K562 (cell line): ENCODE measurements around the gene CRLF1. TPM values are rescaled to one million over a fixed set of nuclear protein-coding genes. Genes with fewer than 3 reads are reported as not detected.

Experiments
- POLR2G ChIP-seq: fragments of 200-400 bp; formaldehyde crosslinking; IDR thresholded peaks from 2 replicates; pipeline ENCODE4 v1.6.1; 2017; ENCODE audit warnings: low read depth, mild to moderate bottlenecking, antibody characterized with exemption, low read length, moderate library complexity
- POLR3A ChIP-seq: IDR thresholded peaks from 2 replicates; pipeline ENCODE4 v1.6.1; 2011; ENCODE audit warnings: borderline replicate concordance, mild to moderate bottlenecking, moderate library complexity; ENCODE audit not compliant: insufficient read length, insufficient read depth; ENCODE audit errors: extremely low read depth
- SOX6 ChIP-seq: fragments of 450-650 bp; IDR thresholded peaks from 2 replicates; pipeline ENCODE4 v1.6.1; 2014; ENCODE audit warnings: mild to moderate bottlenecking
- THAP7 ChIP-seq: fragments of 250-450 bp; sonication (Bioruptor Pico); IDR thresholded peaks from 2 replicates; pipeline ENCODE4 v1.5.0; 2021
- ZBTB26 ChIP-seq: fragments of 450-650 bp; formaldehyde crosslinking; IDR thresholded peaks from 2 replicates; pipeline ENCODE4 v1.4.0; 2022; ENCODE audit warnings: missing genetic modification characterization
- ZBTB40 ChIP-seq, 2 experiments: fragments of 450-650 bp in 1 of 2; sonication (generic) in 1 of 2; formaldehyde crosslinking in 1 of 2; IDR thresholded peaks; 2 replicates each; pipeline versions ENCODE4 v1.7.1 to v1.9.0; 2016 to 2022; ENCODE audit warnings: inconsistent platforms in 1 of 2, mild to moderate bottlenecking in 1 of 2, missing genetic modification reagents in 1 of 2
- ZNF644 ChIP-seq: fragments of 200-800 bp; sonication (Bioruptor generic); IDR thresholded peaks from 2 replicates; pipeline ENCODE4 v1.6.1; 2016; ENCODE audit warnings: low read depth, missing genetic modification characterization, missing compliant biosample characterization
- polyA plus RNA-seq, 8 experiments: library from polyadenylated mRNA; depleted of rRNA in 4 of 8; stranded (reverse) in 5 of 8; unstranded in 3 of 8; fragments of >200 nt; fragmentation: Nextera tagmentation in 2 of 8; fragmentation: Illumina TruSeq in 1 of 8; extraction: Ambion mirVana in 2 of 8; extraction: Trizol in 1 of 8; gene quantifications; 2 replicates each; pipeline versions ENCODE4 v1.2.1 to v1.2.3, GENCODE V29; 2011 to 2014; ENCODE audit warnings: inconsistent platforms in 1 of 8, missing spikeins in 1 of 8
- total RNA-seq, 7 experiments: library from RNA; depleted of rRNA in 6 of 7; stranded (reverse); fragments of >200 nt in 6 of 7; fragmentation: Illumina TruSeq in 2 of 7; extraction: Trizol in 2 of 7; gene quantifications; 2 replicates each; pipeline versions ENCODE4 v1.2.1 to v1.2.3, GENCODE V29; 2011 to 2021; ENCODE audit warnings: low replicate concordance in 1 of 7
- TF ChIP-seq, protein P1 (sequence below): fragments of 450-650 bp; IDR thresholded peaks from 2 replicates; pipeline ENCODE4 v1.6.1; 2018; ENCODE audit not compliant: partially characterized antibody
- TF ChIP-seq, protein P2 (sequence below): sonication (generic); IDR thresholded peaks from 2 replicates; pipeline ENCODE4 v1.6.1; 2016

The CRLF1 gene
- total and polyA plus RNA-seq, 9 of the 15 experiments (the other 6 are each of a cell fraction or from before 2014, with no cell fraction given), result 0.85 to 3.6 (median 1.7) TPM

- no peak for TF ChIP-seq POLR3A
- TF ChIP-seq ZBTB40 (IDR thresholded peaks at IDR 0.05), result no peak
- peak; percentile 59 for TF ChIP-seq ZBTB40 (CRISPR knock-in tag; IDR thresholded peaks at IDR 0.05)
- TF ChIP-seq SOX6, result no peak
- no peak for TF ChIP-seq ZBTB26 (CRISPR knock-in tag)
- TF ChIP-seq, protein P1, sequence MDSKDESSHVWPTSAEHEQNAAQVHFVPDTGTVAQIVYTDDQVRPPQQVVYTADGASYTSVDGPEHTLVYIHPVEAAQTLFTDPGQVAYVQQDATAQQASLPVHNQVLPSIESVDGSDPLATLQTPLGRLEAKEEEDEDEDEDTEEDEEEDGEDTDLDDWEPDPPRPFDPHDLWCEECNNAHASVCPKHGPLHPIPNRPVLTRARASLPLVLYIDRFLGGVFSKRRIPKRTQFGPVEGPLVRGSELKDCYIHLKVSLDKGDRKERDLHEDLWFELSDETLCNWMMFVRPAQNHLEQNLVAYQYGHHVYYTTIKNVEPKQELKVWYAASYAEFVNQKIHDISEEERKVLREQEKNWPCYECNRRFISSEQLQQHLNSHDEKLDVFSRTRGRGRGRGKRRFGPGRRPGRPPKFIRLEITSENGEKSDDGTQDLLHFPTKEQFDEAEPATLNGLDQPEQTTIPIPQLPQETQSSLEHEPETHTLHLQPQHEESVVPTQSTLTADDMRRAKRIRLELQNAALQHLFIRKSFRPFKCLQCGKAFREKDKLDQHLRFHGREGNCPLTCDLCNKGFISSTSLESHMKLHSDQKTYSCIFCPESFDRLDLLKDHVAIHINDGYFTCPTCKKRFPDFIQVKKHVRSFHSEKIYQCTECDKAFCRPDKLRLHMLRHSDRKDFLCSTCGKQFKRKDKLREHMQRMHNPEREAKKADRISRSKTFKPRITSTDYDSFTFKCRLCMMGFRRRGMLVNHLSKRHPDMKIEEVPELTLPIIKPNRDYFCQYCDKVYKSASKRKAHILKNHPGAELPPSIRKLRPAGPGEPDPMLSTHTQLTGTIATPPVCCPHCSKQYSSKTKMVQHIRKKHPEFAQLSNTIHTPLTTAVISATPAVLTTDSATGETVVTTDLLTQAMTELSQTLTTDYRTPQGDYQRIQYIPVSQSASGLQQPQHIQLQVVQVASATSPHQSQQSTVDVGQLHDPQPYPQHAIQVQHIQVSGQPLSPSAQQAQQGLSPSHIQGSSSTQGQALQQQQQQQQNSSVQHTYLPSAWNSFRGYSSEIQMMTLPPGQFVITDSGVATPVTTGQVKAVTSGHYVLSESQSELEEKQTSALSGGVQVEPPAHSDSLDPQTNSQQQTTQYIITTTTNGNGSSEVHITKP, result no peak
- TF ChIP-seq ZNF644, result no peak
- TF ChIP-seq THAP7 (CRISPR knock-in tag), result no peak
- peak; percentile 61 for TF ChIP-seq POLR2G
- TF ChIP-seq, protein P2, sequence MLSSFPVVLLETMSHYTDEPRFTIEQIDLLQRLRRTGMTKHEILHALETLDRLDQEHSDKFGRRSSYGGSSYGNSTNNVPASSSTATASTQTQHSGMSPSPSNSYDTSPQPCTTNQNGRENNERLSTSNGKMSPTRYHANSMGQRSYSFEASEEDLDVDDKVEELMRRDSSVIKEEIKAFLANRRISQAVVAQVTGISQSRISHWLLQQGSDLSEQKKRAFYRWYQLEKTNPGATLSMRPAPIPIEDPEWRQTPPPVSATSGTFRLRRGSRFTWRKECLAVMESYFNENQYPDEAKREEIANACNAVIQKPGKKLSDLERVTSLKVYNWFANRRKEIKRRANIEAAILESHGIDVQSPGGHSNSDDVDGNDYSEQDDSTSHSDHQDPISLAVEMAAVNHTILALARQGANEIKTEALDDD, result no peak
Observed at GRCh38 chr19:18589380-18590272, 17.0 kb downstream of the CRLF1 start (continued).
